ENCODE measurements around the gene OVCA2. TPM values are rescaled to one million over a fixed set of nuclear protein-coding genes. Genes with fewer than 3 reads are reported as not detected.
A peak's percentile ranks its signal among the peaks of the same experiment; 100 is the strongest.

OVCA2 gene
- total RNA-seq, 2 donors from 2014 or later = 35.5 to 49.8 TPM

- ATAC-seq (peak; percentile 85 to 95), DNase-seq (ENCODE audit: low spot score) (no peak)
- Mint-ChIP-seq H3K4me3 (peak overlapping the region; percentile 71), H3K4me1 (ENCODE audit: low read depth in 2 of 2) (peaks cover 46 to 51% of the 10 kb centered on the region in 2 donors), H3K27me3 (no peaks in the 10 kb centered on the region), H3K9me3 (no peaks in the 10 kb centered on the region), H3K36me3 (peaks cover 6% of the 10 kb centered on the region), H3K27ac (peak overlapping the region; percentile 57 to 81)
These were observed 39.7 kb downstream of the OVCA2 start for GRCh38 chr17:2081564-2081963.

- Mint-ChIP-seq H3K4me1 (ENCODE audit: low read depth in 2 of 2) (peaks cover 52 to 54% of the 10 kb centered on the region in 2 donors), H3K4me3 (peak overlapping the region; percentile 71), H3K36me3 (peaks cover 6% of the 10 kb centered on the region), H3K27ac (peak overlapping the region; percentile 57 to 81), H3K27me3 (no peaks in the 10 kb centered on the region), H3K9me3 (no peaks in the 10 kb centered on the region)
- ATAC-seq (peak; percentile 34), DNase-seq (ENCODE audit: low spot score) (no peak)
These were observed 40.4 kb downstream of the OVCA2 start for GRCh38 chr17:2082003-2082781.

- Mint-ChIP-seq H3K36me3 (no peaks in the 10 kb centered on the region), H3K27ac (peak overlapping the region; percentile 57 to 66), H3K4me1 (ENCODE audit: low read depth in 2 of 2) (peaks cover 59 to 66% of the 10 kb centered on the region in 2 donors)
These were observed 41.8 kb downstream of the OVCA2 start for GRCh38 chr17:2083613-2084035.

GRCh38 chr17:2084036-2084765, 42.4 kb downstream of the OVCA2 start:
- Mint-ChIP-seq H3K36me3 (no peaks in the 10 kb centered on the region), H3K27ac (peak overlapping the region; percentile 57 to 66), H3K4me3 (peak overlapping the region; percentile 40), H3K9me3 (no peaks in the 10 kb centered on the region), H3K4me1 (ENCODE audit: low read depth in 2 of 2) (peaks cover 61 to 72% of the 10 kb centered on the region in 2 donors), H3K27me3 (no peaks in the 10 kb centered on the region)
- ATAC-seq (no peak), DNase-seq (ENCODE audit: low spot score) (no peak)

More at GRCh38 chr17:2083613-2084035, 41.8 kb downstream of the OVCA2 start:
- peak; percentile 34 to 48 for ATAC-seq
- DNase-seq (ENCODE audit: low spot score) = no peak
- Mint-ChIP-seq H3K27me3 (no peaks in the 10 kb centered on the region), H3K9me3 (no peaks in the 10 kb centered on the region), H3K4me3 (peak overlapping the region; percentile 40)

- DNase-seq (ENCODE audit: low spot score) (no peak), ATAC-seq (no peak)
- Mint-ChIP-seq H3K36me3 (no peaks in the 10 kb centered on the region), H3K27ac (peak overlapping the region; percentile 57 to 66), H3K4me1 (ENCODE audit: low read depth in 2 of 2) (peaks cover 66 to 80% of the 10 kb centered on the region in 2 donors), H3K4me3 (peak overlapping the region; percentile 27), H3K9me3 (no peaks in the 10 kb centered on the region), H3K27me3 (no peaks in the 10 kb centered on the region)
These were observed 43.2 kb downstream of the OVCA2 start for GRCh38 chr17:2084766-2085647.

- Mint-ChIP-seq H3K27ac (no peak overlapping the region), H3K36me3 (no peaks in the 10 kb centered on the region), H3K4me3 (no peak overlapping the region), H3K4me1 (ENCODE audit: low read depth in 2 of 2) (peaks cover 70 to 86% of the 10 kb centered on the region in 2 donors), H3K27me3 (no peaks in the 10 kb centered on the region), H3K9me3 (no peaks in the 10 kb centered on the region)
- DNase-seq (ENCODE audit: low spot score) = no peak
- ATAC-seq = no peak
These were observed 43.8 kb downstream of the OVCA2 start for GRCh38 chr17:2085648-2085949.

DNA sequence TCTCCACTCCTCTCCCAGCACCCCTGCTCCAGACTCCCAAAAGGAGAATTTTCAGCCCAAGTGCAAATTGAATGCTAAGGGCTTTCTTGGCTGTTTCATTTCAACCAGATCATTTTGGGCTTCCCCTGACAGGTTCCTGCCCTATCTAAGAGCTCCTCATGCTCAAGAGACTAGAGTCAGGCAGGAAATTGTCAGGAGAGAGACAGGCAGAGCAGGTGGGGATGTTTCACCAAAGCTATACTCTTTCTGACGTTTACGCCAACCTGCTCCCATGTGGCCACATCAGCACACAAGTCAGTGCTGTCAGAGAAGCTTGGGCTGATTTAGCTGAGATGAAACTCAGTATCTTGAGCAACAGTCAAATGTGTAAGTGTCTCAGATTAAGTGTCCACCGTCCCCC, 44.5 kb downstream of the OVCA2 start:
- ATAC-seq (no peak), DNase-seq (ENCODE audit: low spot score) (no peak)
- Mint-ChIP-seq H3K27ac (peak overlapping the region in 1 of 2 donors; percentile 80), H3K36me3 (no peaks in the 10 kb centered on the region), H3K4me1 (ENCODE audit: low read depth in 2 of 2) (peaks cover 74 to 91% of the 10 kb centered on the region in 2 donors), H3K9me3 (no peaks in the 10 kb centered on the region), H3K4me3 (no peak overlapping the region), H3K27me3 (no peaks in the 10 kb centered on the region)

DNA sequence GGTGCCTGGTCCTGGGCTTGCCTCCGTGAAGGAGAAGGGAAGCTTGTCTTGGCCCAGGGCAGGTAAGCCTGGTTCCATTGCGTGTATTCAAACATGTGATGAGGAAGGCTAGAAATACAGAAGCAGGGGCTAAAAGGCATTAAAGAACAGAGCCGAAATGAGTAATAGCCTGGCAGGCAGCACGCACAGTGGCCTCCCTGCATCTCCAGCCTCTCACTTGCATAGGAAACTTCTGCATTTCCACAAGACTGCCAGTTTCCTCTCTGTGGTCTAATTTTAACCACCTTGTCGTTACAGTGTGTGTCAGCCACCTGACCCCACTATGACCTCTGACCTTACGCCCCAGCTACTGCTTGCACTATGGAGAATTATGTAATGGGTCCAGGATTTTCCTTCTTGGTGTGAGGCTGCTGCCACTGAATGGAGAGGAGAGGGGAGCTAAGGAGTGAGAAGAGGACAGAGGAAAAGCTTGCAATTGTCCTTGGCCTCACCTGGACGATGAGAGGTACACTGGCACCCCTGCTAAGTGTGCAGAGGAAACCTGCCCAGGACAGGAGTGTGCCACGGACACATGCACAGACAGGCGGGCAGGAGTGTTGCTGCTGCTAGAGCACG, 45.9 kb downstream of the OVCA2 start:
- H3K27ac Mint-ChIP-seq = peak overlapping the region; percentile 80 to 85
- H3K4me3 Mint-ChIP-seq = peak overlapping the region; percentile 90
- H3K9me3 Mint-ChIP-seq = no peaks in the 10 kb centered on the region
- no peaks in the 10 kb centered on the region for H3K27me3 Mint-ChIP-seq
- ATAC-seq = peak; percentile 70 to 79
- no peaks in the 10 kb centered on the region for H3K36me3 Mint-ChIP-seq
- peaks cover 69 to 84% of the 10 kb centered on the region in 2 donors for H3K4me1 Mint-ChIP-seq (ENCODE audit: low read depth in 2 of 2)
- DNase-seq (ENCODE audit: low spot score) = peak; percentile 69

DNA sequence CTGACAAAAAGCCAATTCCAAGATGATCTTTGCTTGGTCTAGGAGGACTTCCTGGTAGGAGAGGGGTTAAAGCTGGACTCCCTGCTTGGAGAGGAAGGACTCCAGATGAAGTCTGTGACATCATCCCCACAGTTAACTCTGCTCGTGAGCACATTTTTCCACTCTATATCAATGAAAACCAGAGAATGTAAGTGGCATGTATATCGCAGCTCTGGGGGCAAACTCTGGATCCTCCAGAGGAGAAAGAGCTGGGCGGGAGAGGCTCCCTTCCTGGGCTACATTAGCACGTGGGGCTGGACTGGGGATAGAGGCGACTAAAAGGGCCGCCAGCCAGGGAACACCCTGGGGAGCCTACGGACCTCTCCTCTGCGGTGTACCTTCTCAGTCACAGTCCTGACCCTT, 47.2 kb downstream of the OVCA2 start:
- ATAC-seq = peak; percentile 34 to 50
- H3K9me3 Mint-ChIP-seq = no peaks in the 10 kb centered on the region
- H3K27me3 Mint-ChIP-seq = no peaks in the 10 kb centered on the region
- peak overlapping the region; percentile 80 to 85 for H3K27ac Mint-ChIP-seq
- H3K4me1 Mint-ChIP-seq (ENCODE audit: low read depth in 2 of 2) = peaks cover 62 to 70% of the 10 kb centered on the region in 2 donors
- peak overlapping the region; percentile 90 for H3K4me3 Mint-ChIP-seq
- DNase-seq (ENCODE audit: low spot score) = no peak
- no peaks in the 10 kb centered on the region for H3K36me3 Mint-ChIP-seq

- no peaks in the 10 kb centered on the region for H3K27me3 Mint-ChIP-seq
- no peaks in the 10 kb centered on the region for H3K9me3 Mint-ChIP-seq
- no peak for DNase-seq (ENCODE audit: low spot score)
- peak overlapping the region; percentile 90 for H3K4me3 Mint-ChIP-seq
- H3K27ac Mint-ChIP-seq = peak overlapping the region; percentile 80 to 85
- H3K36me3 Mint-ChIP-seq = no peaks in the 10 kb centered on the region
- peak in 1 of 2 donors; percentile 7 for ATAC-seq
- H3K4me1 Mint-ChIP-seq (ENCODE audit: low read depth in 2 of 2) = peaks cover 53 to 60% of the 10 kb centered on the region in 2 donors
These were observed 48.4 kb downstream of the OVCA2 start for GRCh38 chr17:2090210-2090641.

GRCh38 chr17:2090804-2091534, 49.1 kb downstream of the OVCA2 start:
- H3K9me3 Mint-ChIP-seq = no peaks in the 10 kb centered on the region
- peak overlapping the region; percentile 68 to 80 for H3K27ac Mint-ChIP-seq
- no peaks in the 10 kb centered on the region for H3K27me3 Mint-ChIP-seq
- ATAC-seq = no peak
- peaks cover 53 to 55% of the 10 kb centered on the region in 2 donors for H3K4me1 Mint-ChIP-seq (ENCODE audit: low read depth in 2 of 2)
- H3K36me3 Mint-ChIP-seq = no peaks in the 10 kb centered on the region
- H3K4me3 Mint-ChIP-seq = peak overlapping the region; percentile 90
- no peak for DNase-seq (ENCODE audit: low spot score)

DNA sequence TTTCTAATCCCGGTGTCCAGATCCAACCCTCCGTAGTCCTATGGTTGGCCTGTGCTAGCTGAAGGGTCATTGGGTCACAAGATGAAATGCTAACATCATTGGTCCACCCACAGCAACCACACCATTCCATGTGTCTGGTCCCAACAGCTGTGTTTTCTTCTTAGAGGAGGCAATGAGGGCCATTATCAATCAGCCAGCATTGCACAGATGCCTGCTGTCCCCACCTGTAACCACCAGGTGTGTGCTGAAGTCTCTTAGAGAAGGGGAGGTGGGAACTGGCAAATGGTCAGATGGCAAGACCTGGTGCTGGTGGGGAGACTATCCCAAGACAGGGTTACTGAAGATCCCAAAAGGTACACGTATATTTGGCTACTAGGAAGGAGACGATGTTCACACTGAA, 50.4 kb downstream of the OVCA2 start:
- Mint-ChIP-seq H3K27me3 (no peaks in the 10 kb centered on the region), H3K9me3 (no peaks in the 10 kb centered on the region), H3K27ac (peak overlapping the region in 1 of 2 donors; percentile 43), H3K4me1 (ENCODE audit: low read depth in 2 of 2) (peaks cover 46 to 47% of the 10 kb centered on the region in 2 donors), H3K4me3 (no peak overlapping the region), H3K36me3 (no peaks in the 10 kb centered on the region)
- no peak for ATAC-seq
- DNase-seq (ENCODE audit: low spot score) = no peak

Data from natural killer cell treated with Interleukin-12 subunit alpha and Interleukin-12 subunit beta and Interleukin-15 and Interleukin-18, amount 100 ng/mL, for 72 hours (primary cell).